ENCODE measurements around the gene GRID2. TPM values are rescaled to one million over a fixed set of nuclear protein-coding genes. Genes with fewer than 3 reads are reported as not detected.

Gene GRID2
- total RNA-seq, 6 donors from 2014 or later: 0.76 TPM; not detected in 5

GRCh38 chr4:93515208-93515607 lies 1211.4 kb downstream of the GRID2 start:
- H3K4me3 ChIP-seq: no peak overlapping the region
- no peaks in the 10 kb centered on the region for H3K27me3 ChIP-seq
- ATAC-seq (ENCODE audit: low FRiP score in 2 of 2): no peak
- no peaks in the 10 kb centered on the region for H3K4me1 ChIP-seq
- DNase-seq: no peak
- H3K9me3 ChIP-seq: no peaks in the 10 kb centered on the region
- 94 to 98% methylated on average over 7 of the region's 7 CpGs for WGBS, 2 donors
- no peak overlapping the region for H3K27ac ChIP-seq
- no peaks in the 10 kb centered on the region for H3K36me3 ChIP-seq
- TF ChIP-seq EP300 (IDR thresholded peaks at IDR 0.05) (no peak), POLR2A (IDR thresholded peaks at IDR 0.05) (no peak), POLR2AphosphoS5 (IDR thresholded peaks at IDR 0.05) (no peak)

GRCh38 chr4:93529692-93530372 lies 1226.1 kb downstream of the GRID2 start:
- no peaks in the 10 kb centered on the region for H3K4me1 ChIP-seq
- TF ChIP-seq CTCF (IDR thresholded peaks at IDR 0.05) (no peak), EP300 (IDR thresholded peaks at IDR 0.05) (no peak), POLR2A (IDR thresholded peaks at IDR 0.05) (no peak), POLR2AphosphoS5 (IDR thresholded peaks at IDR 0.05) (no peak)
- WGBS, 2 donors: 49 to 58% methylated on average over 3 of the region's 3 CpGs
- no peaks in the 10 kb centered on the region for H3K9me3 ChIP-seq
- H3K27ac ChIP-seq: no peak overlapping the region
- H3K36me3 ChIP-seq: no peaks in the 10 kb centered on the region
- ATAC-seq (ENCODE audit: low FRiP score in 2 of 2) (no peak), DNase-seq (no peak)
- no peaks in the 10 kb centered on the region for H3K27me3 ChIP-seq
- H3K4me3 ChIP-seq: no peak overlapping the region

GRCh38 chr4:93532234-93532633 lies 1228.5 kb downstream of the GRID2 start:
- Histone ChIP-seq H3K27ac (no peak overlapping the region), H3K4me1 (no peaks in the 10 kb centered on the region), H3K36me3 (no peaks in the 10 kb centered on the region), H3K4me3 (no peak overlapping the region), H3K9me3 (no peaks in the 10 kb centered on the region), H3K27me3 (no peaks in the 10 kb centered on the region)
- TF ChIP-seq POLR2A (IDR thresholded peaks at IDR 0.05) (no peak), CTCF (IDR thresholded peaks at IDR 0.05) (no peak), EP300 (IDR thresholded peaks at IDR 0.05) (no peak)
- WGBS, 2 donors: 86 to 88% methylated on average over 1 of the region's 1 CpG
- ATAC-seq (ENCODE audit: low FRiP score in 2 of 2): no peak
- DNase-seq: no peak

- no peaks in the 10 kb centered on the region for H3K9me3 ChIP-seq
- no peak for TF ChIP-seq CTCF (IDR thresholded peaks at IDR 0.05)
- TF ChIP-seq POLR2A (IDR thresholded peaks at IDR 0.05): no peak
- no peak for TF ChIP-seq EP300 (IDR thresholded peaks at IDR 0.05)
- TF ChIP-seq POLR2AphosphoS5 (IDR thresholded peaks at IDR 0.05): no peak
- DNase-seq (no peak), ATAC-seq (ENCODE audit: low FRiP score in 2 of 2) (no peak)
- H3K4me3 ChIP-seq: no peak overlapping the region
- no peaks in the 10 kb centered on the region for H3K27me3 ChIP-seq
- H3K27ac ChIP-seq: no peak overlapping the region
- no peaks in the 10 kb centered on the region for H3K36me3 ChIP-seq
- H3K4me1 ChIP-seq: no peaks in the 10 kb centered on the region
These were observed 1236.8 kb downstream of the GRID2 start for GRCh38 chr4:93540562-93540961.

- Histone ChIP-seq H3K9me3 (no peaks in the 10 kb centered on the region), H3K27me3 (no peaks in the 10 kb centered on the region), H3K4me1 (no peaks in the 10 kb centered on the region), H3K36me3 (no peaks in the 10 kb centered on the region), H3K27ac (no peak overlapping the region), H3K4me3 (no peak overlapping the region)
- WGBS, 2 donors: 54 to 63% methylated on average over 1 of the region's 1 CpG
- TF ChIP-seq EP300 (IDR thresholded peaks at IDR 0.05): no peak
- TF ChIP-seq POLR2AphosphoS5 (IDR thresholded peaks at IDR 0.05): no peak
- TF ChIP-seq POLR2A (IDR thresholded peaks at IDR 0.05): no peak
- no peak for TF ChIP-seq CTCF (IDR thresholded peaks at IDR 0.05)
- no peak for ATAC-seq (ENCODE audit: low FRiP score in 2 of 2)
- DNase-seq: no peak
These were observed 1258.1 kb downstream of the GRID2 start for GRCh38 chr4:93561842-93562241.

Data from upper lobe of left lung (tissue), 6 donors.